ES-I3 (cell line): ENCODE results near the gene ZNF687.

Experiments
- H3K36me3 ChIP-seq: 2 replicates; pipeline ENCODE4 v1.6.1; 2013; ENCODE audit warnings: mild to moderate bottlenecking, low read length, control low read depth, moderate library complexity; ENCODE audit not compliant: insufficient read depth
- H3K4me1 ChIP-seq: 2 replicates; pipeline ENCODE4 v1.6.1; 2013; ENCODE audit warnings: mild to moderate bottlenecking, control low read depth, low read length; ENCODE audit not compliant: insufficient read depth
- H3K9ac ChIP-seq: 2 replicates; pipeline ENCODE4 v1.6.1; 2013; ENCODE audit warnings: low read depth, mild to moderate bottlenecking, low read length, moderate library complexity
- H3K9me3 ChIP-seq: 2 replicates; pipeline ENCODE4 v1.6.1; 2013; ENCODE audit warnings: mild to moderate bottlenecking, low read length, moderate library complexity; ENCODE audit not compliant: control insufficient read depth, insufficient read depth

The ZNF687 gene

GRCh38 chr1:151281969-151282882, at the start of gene ZNF687:
Gene ZNF687, plus strand, starts transcription at chr1:151282299. Its CDS starts 3,993 bp downstream, at chr1:151286292.
- H3K4me1 ChIP-seq, result 0 out of 2 replicates have a peak, but pooled peaks cover 4% of the 10 kb centered on the region

GRCh38 chr1:151235235-151235634, 46.9 kb upstream of the ZNF687 start:
- no peaks in the 10 kb centered on the region for H3K4me1 ChIP-seq
- no peak overlapping the region for H3K9ac ChIP-seq
- no peaks in the 10 kb centered on the region for H3K9me3 ChIP-seq
- peaks cover 72% of the 10 kb centered on the region for H3K36me3 ChIP-seq

More at GRCh38 chr1:151281969-151282882, at the start of gene ZNF687:
- H3K9ac ChIP-seq, result peak within 1 kb of the TSS; percentile 95
- H3K36me3 ChIP-seq, result peaks cover 15% of the 10 kb centered on the region
- H3K9me3 ChIP-seq, result no peaks in the 10 kb centered on the region

- Histone ChIP-seq H3K4me1 (no peaks in the 10 kb centered on the region), H3K9ac (no peak overlapping the region), H3K36me3 (peaks cover 71% of the 10 kb centered on the region), H3K9me3 (no peaks in the 10 kb centered on the region)
Observed at GRCh38 chr1:151237678-151238466, 44.2 kb upstream of the ZNF687 start.

GRCh38 chr1:151238467-151238739, 43.7 kb upstream of the ZNF687 start:
- H3K36me3 ChIP-seq, result peaks cover 77% of the 10 kb centered on the region
- H3K9me3 ChIP-seq, result no peaks in the 10 kb centered on the region
- no peak overlapping the region for H3K9ac ChIP-seq
- H3K4me1 ChIP-seq, result no peaks in the 10 kb centered on the region

GRCh38 chr1:151242442-151242841, 39.7 kb upstream of the ZNF687 start:
- Histone ChIP-seq H3K9ac (no peak overlapping the region), H3K4me1 (no peaks in the 10 kb centered on the region), H3K9me3 (no peaks in the 10 kb centered on the region), H3K36me3 (peaks cover 73% of the 10 kb centered on the region)

- H3K9me3 ChIP-seq, result no peaks in the 10 kb centered on the region
- no peak overlapping the region for H3K9ac ChIP-seq
- peaks cover 71% of the 10 kb centered on the region for H3K36me3 ChIP-seq
- no peaks in the 10 kb centered on the region for H3K4me1 ChIP-seq
Observed at GRCh38 chr1:151243683-151244216, 38.3 kb upstream of the ZNF687 start.

- no peak overlapping the region for H3K9ac ChIP-seq
- no peaks in the 10 kb centered on the region for H3K9me3 ChIP-seq
- no peaks in the 10 kb centered on the region for H3K4me1 ChIP-seq
- peaks cover 58% of the 10 kb centered on the region for H3K36me3 ChIP-seq
Observed at GRCh38 chr1:151246786-151247185, 35.3 kb upstream of the ZNF687 start.

GRCh38 chr1:151251656-151252470, 30.2 kb upstream of the ZNF687 start:
- Histone ChIP-seq H3K9me3 (no peaks in the 10 kb centered on the region), H3K9ac (no peak overlapping the region), H3K36me3 (peaks cover 15% of the 10 kb centered on the region), H3K4me1 (no peaks in the 10 kb centered on the region; the same call in 1 of the 2 replicates)

- H3K4me1 ChIP-seq, result no peaks in the 10 kb centered on the region; the same call in 1 of the 2 replicates
- H3K36me3 ChIP-seq, result no peaks in the 10 kb centered on the region
- H3K9ac ChIP-seq, result peak within 1 kb of the TSS; percentile 86
- no peaks in the 10 kb centered on the region for H3K9me3 ChIP-seq
Observed at GRCh38 chr1:151254217-151255213, 27.6 kb upstream of the ZNF687 start, which contains the start of gene PSMD4. Gene PSMD4, plus strand, starts transcription at chr1:151254734. Its CDS starts 49 bp downstream, at chr1:151254783.

GRCh38 chr1:151255381-151255780, 26.7 kb upstream of the ZNF687 start:
- Histone ChIP-seq H3K36me3 (no peaks in the 10 kb centered on the region), H3K4me1 (no peaks in the 10 kb centered on the region; the same call in 1 of the 2 replicates), H3K9me3 (no peaks in the 10 kb centered on the region), H3K9ac (peak overlapping the region; percentile 86)

- no peak overlapping the region for H3K9ac ChIP-seq
- no peaks in the 10 kb centered on the region for H3K9me3 ChIP-seq
- H3K4me1 ChIP-seq, result no peaks in the 10 kb centered on the region; the same call in 1 of the 2 replicates
- H3K36me3 ChIP-seq, result peaks cover 7% of the 10 kb centered on the region
Observed at GRCh38 chr1:151259351-151259750, 22.7 kb upstream of the ZNF687 start.

GRCh38 chr1:151265446-151266236, 16.5 kb upstream of the ZNF687 start:
- Histone ChIP-seq H3K4me1 (no peaks in the 10 kb centered on the region), H3K36me3 (peaks cover 41% of the 10 kb centered on the region)

More at GRCh38 chr1:151265446-151266236, 16.5 kb upstream of the ZNF687 start:
- H3K9me3 ChIP-seq, result no peaks in the 10 kb centered on the region
- H3K9ac ChIP-seq, result no peak overlapping the region
